Stimulated activated naive CD8-positive, alpha-beta T cell treated with anti-CD3 and anti-CD28 coated beads, Interleukin-15, amount 100 ng/mL, for 72 hours (primary cell): ENCODE measurements around the gene DENND6B.
"Not testable (repeated sequence)": the region's sequence is repeated elsewhere in the genome, so short reads cannot be mapped to it uniquely, and the experiment has no call there.

Experiments used
- ATAC-seq: fragments of 150-1000 bp; cut with Tn5 transposase; 2 replicates; pipeline ENCODE4 v1.10.0; 2021; ENCODE audit warnings: mild to moderate bottlenecking, moderate library complexity
- DNase-seq, 2 donors: peaks; one replicate each; pipeline ENCODE4 v3.0.0; 2021 to 2022
- H3K27ac Mint-ChIP-seq, 2 donors: one replicate each; pipeline ENCODE4 v1.8.0; 2022; ENCODE audit warnings: mild to moderate bottlenecking in 2 of 2, mixed read lengths in 2 of 2, moderate library complexity in 2 of 2
- H3K27me3 Mint-ChIP-seq: one replicate; pipeline ENCODE4 v1.8.0; 2022; ENCODE audit warnings: mixed read lengths
- H3K4me1 Mint-ChIP-seq: one replicate; pipeline ENCODE4 v1.8.0; 2022; ENCODE audit warnings: mild to moderate bottlenecking, mixed read lengths
- H3K4me3 Mint-ChIP-seq, 2 donors: one replicate each; pipeline ENCODE4 v1.8.0; 2022; ENCODE audit warnings: mild to moderate bottlenecking in 2 of 2, mixed read lengths in 2 of 2, moderate library complexity in 1 of 2
- H3K9me3 Mint-ChIP-seq, 2 donors: one replicate each; pipeline ENCODE4 v1.8.0; 2022; ENCODE audit warnings: mixed read lengths in 2 of 2

The DENND6B gene

DNA sequence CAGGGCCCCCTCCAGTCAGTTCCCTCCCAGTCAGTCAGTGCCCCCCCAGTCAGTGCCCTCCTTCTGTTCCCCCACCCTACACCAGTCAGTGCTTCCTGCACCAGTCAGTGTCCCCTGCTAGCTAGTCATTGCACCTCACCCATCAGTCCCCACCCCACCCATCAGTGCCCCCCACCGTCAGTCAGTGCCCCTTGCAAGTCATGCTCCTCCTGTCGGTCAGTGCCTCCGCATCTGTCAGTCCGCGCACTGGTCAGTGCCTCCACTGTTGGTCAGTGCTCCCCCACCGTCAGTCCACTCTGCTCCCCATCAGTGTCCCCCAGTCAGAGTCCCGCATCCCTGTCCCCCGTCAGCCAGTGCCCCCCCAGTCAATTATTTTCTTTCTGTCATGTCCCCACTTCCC lies 19.7 kb upstream of the DENND6B start:
- no peak overlapping the region for H3K4me3 Mint-ChIP-seq
- no peak overlapping the region for H3K27ac Mint-ChIP-seq
- H3K27me3 Mint-ChIP-seq, result no peaks in the 10 kb centered on the region
- no peak for ATAC-seq
- peaks cover 8% of the 10 kb centered on the region for H3K4me1 Mint-ChIP-seq
- no peak for DNase-seq
- H3K9me3 Mint-ChIP-seq, result no peaks in the 10 kb centered on the region

DNA sequence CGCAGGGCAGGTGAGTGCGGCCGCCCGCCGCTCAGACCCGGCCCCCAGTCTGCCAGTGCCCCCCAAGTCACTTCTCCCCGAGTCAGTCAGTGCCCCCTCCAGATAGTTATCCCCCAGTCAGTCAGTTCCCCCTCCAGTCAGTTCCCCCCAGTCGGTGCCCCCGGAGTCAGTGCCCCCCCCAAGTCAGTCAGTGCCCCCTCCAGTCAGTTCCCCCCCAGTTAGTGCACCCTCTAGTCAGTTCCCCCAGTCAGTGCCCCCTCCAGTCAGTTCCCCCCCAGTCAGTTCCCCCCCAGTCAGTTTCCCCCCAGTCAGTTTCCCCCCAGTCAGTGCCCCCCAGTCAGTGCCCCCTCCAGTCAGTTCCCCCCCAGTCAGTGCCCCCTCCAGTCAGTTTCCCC lies 16.7 kb upstream of the DENND6B start:
- Mint-ChIP-seq H3K4me1 (peaks cover 11% of the 10 kb centered on the region), H3K9me3 (no peaks in the 10 kb centered on the region), H3K27ac (peak overlapping the region in 1 of 2 donors; percentile 31), H3K27me3 (no peaks in the 10 kb centered on the region), H3K4me3 (peak overlapping the region; percentile 68 to 73)
- ATAC-seq (no peak), DNase-seq (no peak)

DNA sequence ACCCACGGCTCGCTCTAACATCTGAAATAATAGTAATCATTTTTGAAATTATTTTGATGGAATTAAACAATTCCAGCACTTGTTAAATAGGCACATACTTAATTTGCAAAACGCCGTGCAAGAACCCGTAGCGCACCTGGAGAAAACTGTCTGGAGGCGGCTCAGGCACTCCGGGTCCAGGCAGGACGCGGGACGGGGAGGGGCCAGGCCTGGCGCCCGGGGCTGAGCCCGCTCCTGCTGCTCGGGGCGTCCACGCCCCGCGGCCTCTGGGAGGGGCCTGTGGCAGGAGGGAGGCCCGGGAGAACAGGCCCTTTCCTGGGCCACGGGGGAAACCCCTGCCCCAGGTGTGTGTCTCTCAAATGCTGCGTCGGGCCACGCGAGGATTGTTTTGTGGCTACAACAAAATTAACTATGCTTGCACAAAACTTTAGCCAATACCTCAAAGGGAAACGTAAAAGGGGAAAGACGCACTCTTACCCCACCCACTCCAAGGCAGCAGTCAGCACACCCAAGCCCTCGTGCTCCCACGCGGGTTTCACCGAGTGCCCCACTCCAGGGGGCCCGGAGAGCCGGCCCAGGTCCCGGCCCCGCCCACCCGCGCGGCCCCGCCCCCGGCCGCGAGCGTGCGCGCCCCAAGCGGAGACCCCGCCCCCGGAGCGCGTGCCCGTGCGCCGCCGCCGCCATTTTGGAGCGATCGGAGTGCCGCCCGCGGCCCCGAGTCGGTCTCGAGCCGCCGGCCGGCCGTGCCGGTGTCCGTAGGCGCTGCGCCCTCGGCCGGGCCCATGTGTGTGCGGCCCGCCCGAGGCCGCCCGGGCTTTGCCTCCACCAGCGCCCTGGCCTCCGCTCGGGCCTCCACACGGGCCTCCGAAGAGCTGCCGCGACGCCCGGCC lies 16.1 kb upstream of the DENND6B start, which contains the start of gene PPP6R2:
Gene PPP6R2, plus strand, starts transcription at position 677 of the 890 bp plus-strand sequence. CDS start 50,582 bp downstream, outside the sequence.
- Mint-ChIP-seq H3K4me1 (peaks cover 11% of the 10 kb centered on the region), H3K4me3 (peak within 1 kb of the TSS; percentile 72 to 73), H3K27ac (peak within 1 kb of the TSS; percentile 35 to 70), H3K9me3 (no peaks in the 10 kb centered on the region), H3K27me3 (no peaks in the 10 kb centered on the region)
- ATAC-seq, result peak; percentile 79
- DNase-seq, result peak; percentile 84 to 92

DNA sequence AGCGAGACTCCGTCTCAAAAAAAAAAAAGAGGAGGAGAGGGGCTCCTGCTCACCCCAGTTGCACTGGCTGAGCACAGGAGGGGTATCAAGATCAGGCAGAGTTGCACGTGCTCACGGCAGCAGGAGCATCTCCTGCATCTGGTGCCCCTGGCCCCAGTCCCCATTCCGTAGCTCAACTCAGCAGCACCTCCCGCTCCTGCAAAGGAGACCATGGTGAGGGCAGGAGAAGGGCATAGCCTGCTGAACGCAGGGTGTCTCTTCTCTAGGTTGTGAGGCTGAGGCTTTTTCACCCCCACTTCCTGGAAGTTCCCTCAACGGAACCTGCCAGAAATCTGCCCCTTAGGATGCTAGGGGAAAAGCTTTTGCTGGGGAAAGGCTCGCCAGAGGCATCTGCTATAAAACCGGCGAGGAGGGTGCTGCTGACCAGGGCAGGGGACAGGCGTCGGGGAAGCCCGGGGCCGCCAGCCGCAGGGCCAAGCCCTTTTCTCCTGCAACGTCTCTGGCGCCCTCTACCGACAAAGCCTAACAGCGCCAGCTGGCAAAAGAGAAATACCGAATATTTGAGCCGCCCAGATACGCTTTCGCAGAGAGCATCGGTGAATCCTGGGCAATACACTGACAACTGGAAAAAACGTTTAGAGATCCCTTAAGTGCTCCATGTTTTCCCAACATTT lies 15.3 kb upstream of the DENND6B start:
- H3K4me1 Mint-ChIP-seq, result peaks cover 11% of the 10 kb centered on the region
- H3K27ac Mint-ChIP-seq, result peak overlapping the region; percentile 10 to 35
- H3K9me3 Mint-ChIP-seq, result no peaks in the 10 kb centered on the region
- peak overlapping the region; percentile 69 to 72 for H3K4me3 Mint-ChIP-seq
- DNase-seq (peak; percentile 88 to 90), ATAC-seq (peak; percentile 65)
- H3K27me3 Mint-ChIP-seq, result no peaks in the 10 kb centered on the region

DNA sequence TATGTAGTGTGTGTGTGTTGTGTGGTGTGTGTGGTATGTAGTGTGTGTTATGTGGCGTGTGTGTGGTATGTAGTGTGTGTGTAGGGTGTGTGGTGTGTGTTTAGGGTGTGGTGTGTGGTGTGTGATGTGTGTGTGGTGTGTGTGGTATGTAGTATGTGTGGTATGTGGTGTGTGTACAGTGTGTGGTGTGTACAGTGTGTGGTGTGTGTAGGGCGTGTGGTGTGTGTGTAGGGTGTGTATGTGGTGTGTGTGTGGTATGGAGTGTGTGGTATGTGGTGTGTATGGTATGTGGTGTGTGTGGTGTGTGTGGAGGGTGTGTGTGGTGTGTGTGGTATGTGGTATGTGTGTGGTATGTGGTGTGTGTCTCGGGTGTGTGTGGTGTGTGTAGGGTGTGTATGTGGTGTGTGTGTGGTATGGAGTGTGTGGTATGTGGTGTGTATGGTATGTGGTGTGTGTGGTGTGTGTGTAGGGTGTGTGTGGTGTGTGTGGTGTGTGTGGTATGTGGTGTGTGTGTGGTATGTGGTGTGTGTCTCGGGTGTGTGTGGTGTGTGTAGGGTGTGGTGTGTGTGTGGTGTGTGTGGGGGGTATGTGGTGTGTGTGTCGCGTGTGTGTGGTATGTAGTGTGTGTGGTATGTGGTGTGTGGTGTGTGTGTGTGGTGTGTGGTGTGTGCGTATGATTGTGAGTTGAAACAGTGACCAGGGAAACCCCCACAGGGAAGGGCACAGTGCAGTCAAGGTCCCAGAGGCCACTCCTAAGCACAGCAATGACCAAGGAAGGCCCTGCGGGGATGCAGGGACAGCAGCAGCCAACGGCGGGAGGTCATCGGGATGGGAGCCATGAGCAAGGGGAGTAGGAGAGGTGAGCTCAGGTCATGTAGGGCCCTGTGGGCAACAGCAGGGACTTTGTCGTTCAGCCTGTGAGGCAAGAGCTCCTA lies 13.4 kb upstream of the DENND6B start:
- peak; percentile 53 to 56 for DNase-seq
- no peaks in the 10 kb centered on the region for H3K9me3 Mint-ChIP-seq

DNA sequence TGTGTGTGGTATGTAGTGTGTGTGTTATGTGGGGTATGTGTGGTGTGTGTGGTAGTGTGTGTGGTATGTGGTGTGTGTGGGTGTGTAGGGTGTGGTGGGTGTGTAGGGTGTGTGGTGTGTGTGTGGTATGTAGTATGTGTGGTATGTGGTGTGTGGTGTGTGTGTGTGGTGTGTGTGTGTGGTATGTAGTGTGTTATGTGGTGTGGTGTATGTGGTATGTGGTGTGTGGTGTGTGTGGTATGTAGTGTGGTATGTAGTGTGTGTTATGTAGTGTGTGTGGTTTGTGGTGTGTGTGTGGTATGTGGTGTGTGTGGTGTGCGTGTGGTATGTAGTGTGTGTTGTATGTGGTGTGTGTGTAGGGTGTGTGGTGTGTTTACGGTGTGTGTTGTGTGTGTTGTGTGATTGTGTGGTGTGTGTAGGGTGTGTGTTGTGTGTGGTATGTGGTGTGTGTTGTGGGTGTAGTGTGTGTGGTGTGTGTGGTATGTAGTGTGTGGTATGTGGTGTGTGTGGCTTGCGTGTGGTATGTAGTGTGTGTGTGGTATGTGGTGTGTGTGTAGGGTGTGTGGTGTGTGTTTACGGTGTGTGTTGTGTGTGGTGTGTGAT lies 12.1 kb upstream of the DENND6B start:
- Mint-ChIP-seq H3K9me3 (no peaks in the 10 kb centered on the region), H3K4me1 (peaks cover 11% of the 10 kb centered on the region), H3K27ac (no peak overlapping the region), H3K4me3 (no peak overlapping the region), H3K27me3 (no peaks in the 10 kb centered on the region)
- no peak for ATAC-seq
- DNase-seq, result no peak

More for the DNA sequence above, 13.4 kb upstream of the DENND6B start:
- H3K27ac Mint-ChIP-seq, result no peak overlapping the region
- ATAC-seq, result peak; percentile 37
- H3K4me1 Mint-ChIP-seq, result peaks cover 11% of the 10 kb centered on the region
- H3K4me3 Mint-ChIP-seq, result no peak overlapping the region
- H3K27me3 Mint-ChIP-seq, result no peaks in the 10 kb centered on the region

DNA sequence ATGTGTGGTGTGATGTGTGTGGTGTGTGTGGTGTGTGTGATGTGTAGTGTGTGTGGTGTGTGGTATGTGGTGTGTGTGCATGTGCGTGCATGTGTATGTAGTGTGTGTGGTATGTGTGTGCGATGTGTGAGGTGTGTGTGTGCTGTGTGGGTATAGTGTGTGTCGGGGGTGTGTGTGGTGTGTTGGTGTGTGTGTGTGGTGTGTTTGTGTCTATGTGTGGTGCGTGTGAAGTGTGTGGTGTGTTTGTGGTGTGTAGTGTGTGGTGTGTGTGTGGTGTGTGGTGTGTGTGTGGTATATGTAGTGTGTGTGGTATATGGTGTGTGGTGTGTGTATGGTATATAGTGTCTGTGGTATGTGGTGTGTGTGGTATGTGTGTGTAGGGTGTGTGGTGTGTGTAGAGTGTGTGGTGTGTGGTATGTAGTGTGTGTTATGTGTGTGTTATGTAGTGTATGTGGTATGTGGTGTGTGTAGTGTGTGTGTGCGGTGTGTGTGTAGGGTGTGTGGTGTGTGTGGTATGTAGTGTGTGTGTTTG lies 11.3 kb upstream of the DENND6B start:
- no peaks in the 10 kb centered on the region for H3K27me3 Mint-ChIP-seq
- no peak overlapping the region for H3K4me3 Mint-ChIP-seq
- H3K27ac Mint-ChIP-seq, result no peak overlapping the region
- DNase-seq, result no peak
- H3K9me3 Mint-ChIP-seq, result no peaks in the 10 kb centered on the region
- peaks cover 11% of the 10 kb centered on the region for H3K4me1 Mint-ChIP-seq
- no peak for ATAC-seq

DNA sequence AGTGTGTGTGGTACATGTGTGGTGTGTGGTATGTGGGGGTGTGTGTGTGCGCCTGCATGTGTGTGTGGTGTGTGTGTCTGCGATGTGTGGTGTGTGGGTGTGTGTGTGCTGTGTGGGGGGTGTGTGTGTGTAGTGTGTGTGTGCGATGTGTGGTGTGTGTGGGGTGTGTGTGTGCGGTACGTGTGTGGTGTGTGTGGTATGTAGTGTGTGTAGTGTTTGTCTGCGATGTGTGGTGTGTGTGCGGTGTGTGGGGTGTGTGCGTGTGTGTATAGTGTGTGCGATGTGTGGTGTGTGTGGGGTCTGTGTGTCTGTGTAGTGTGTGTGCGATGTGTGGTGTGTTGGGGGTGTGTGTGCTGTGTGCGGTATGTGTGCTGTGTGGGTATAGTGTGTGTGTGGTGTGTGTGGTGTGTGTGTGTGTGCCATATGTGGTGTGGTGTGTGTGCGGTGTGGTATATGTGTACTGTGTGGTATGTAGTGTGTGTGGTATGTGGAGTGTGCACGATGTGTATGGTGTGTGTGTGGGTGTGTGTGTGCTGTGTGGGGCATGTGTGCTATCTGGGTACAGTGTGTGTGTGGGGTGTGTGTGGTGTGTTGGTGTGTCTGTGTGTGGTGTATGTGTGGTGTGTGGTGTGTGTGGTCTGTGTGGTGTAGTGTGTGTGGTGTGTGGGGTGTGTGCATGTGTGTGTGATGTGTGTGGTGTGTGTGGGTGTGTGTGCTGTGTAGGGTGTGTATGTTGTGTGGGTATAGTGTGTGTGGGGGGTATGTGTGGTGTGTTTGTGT lies 10.6 kb upstream of the DENND6B start:
- H3K9me3 Mint-ChIP-seq, result no peaks in the 10 kb centered on the region
- DNase-seq (no peak), ATAC-seq (no peak)
- H3K4me1 Mint-ChIP-seq, result peaks cover 11% of the 10 kb centered on the region
- H3K4me3 Mint-ChIP-seq, result no peak overlapping the region
- H3K27ac Mint-ChIP-seq, result no peak overlapping the region
- no peaks in the 10 kb centered on the region for H3K27me3 Mint-ChIP-seq

DNA sequence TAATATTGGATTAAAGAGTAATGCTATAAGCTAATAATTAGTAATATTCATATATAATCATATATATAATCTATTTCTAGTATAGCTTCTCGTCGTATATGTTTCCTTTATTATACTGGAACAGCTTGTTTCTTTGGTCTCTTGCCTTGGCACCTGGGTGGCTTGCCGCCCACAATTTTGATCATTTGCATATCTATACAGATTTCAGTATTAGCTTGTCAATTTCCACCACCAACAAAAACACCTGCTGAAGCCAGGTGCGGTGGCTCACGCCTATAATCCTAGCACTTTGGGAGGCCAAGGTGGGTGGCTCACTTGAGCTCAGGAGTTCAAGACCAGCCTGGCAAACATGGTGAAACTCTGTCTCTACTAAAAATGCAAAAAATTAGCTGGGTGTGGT lies 7.6 kb upstream of the DENND6B start:
- not testable (repeated sequence) for H3K27me3 Mint-ChIP-seq, H3K4me1 Mint-ChIP-seq, H3K9me3 Mint-ChIP-seq, DNase-seq, H3K27ac Mint-ChIP-seq, H3K4me3 Mint-ChIP-seq, ATAC-seq

DNA sequence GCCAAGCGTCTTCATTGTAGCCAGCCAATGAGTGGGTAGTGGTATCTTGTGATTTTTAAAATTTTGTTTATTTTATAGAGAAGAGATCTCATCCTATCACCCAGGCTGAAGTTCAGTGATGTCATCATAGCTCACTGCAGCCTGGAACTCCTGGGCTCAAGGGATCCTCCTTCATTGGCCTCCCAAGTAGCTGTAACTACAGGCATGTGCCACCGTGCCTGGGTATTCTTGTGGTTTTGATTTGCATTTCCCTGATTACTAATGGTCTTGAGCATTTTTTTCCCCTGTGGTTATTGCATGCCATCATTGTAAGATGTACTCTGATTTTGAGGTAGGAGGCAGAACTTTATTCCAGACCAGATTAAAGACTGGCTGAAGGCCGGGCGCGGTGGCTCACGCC lies 2.4 kb upstream of the DENND6B start:
- Mint-ChIP-seq H3K27ac (no peak overlapping the region), H3K9me3 (no peaks in the 10 kb centered on the region), H3K4me1 (peaks cover 20% of the 10 kb centered on the region), H3K4me3 (no peak overlapping the region), H3K27me3 (peaks cover 12% of the 10 kb centered on the region)
- ATAC-seq, result peak; percentile 18
- no peak for DNase-seq

DNA sequence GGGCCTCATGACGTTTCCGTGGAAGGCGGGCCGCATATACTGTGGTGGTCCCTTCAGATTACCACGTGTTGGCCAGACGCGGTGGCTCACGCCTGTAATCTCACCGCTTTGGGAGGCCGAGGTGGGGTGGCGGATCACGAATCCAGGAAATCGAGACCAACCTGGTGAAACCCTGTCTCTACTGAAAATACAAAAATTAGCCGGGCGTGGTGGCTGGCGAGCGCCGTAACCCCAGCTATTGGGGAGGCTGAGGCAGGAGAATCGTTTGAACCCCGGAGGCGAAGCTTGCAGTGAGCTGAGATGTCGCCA lies 853 bp upstream of the DENND6B start:
- H3K4me1 Mint-ChIP-seq, result peaks cover 20% of the 10 kb centered on the region
- peak overlapping the region; percentile 87 to 90 for H3K27ac Mint-ChIP-seq
- H3K27me3 Mint-ChIP-seq, result peaks cover 12% of the 10 kb centered on the region
- DNase-seq (no peak), ATAC-seq (no peak)
- H3K9me3 Mint-ChIP-seq, result no peaks in the 10 kb centered on the region
- H3K4me3 Mint-ChIP-seq, result peak overlapping the region; percentile 86 to 91

DNA sequence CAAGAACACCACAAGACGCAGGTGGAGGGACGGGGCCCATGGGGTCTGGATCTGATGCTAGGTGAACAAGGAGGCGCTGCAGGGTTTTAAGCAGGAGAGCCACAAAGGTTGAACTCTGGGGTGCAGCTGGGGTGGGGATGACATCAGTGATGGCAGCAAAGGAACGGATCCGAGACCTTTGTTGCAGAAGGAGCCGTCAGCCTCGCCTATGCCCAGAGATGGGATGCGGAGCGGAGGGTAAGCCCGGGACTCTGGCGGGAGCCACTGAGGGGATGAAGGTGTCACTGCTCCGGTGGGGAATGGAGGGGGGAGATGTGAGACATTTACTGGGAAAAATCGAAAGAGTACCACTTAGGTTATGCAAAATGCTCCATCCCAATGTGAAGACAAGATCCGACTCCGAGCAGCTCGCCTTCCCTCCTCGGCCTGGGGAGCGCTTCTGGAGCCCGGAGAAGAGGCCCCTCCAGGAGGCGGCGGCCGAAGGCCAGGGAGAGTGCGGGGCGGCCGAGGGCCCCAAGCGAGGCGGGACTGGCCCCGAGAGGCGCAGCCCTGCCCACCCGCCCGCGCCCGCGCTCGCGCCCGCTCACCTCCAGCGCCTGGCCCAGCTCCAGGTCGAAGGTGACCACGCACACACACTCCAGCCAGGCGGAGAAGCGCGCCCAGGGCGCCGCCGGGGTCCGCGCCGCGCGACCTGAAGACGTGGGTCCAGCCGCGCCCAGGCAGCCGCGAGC lies 422 bp downstream of the DENND6B start:
- Mint-ChIP-seq H3K9me3 (no peaks in the 10 kb centered on the region), H3K27me3 (peaks cover 12% of the 10 kb centered on the region), H3K4me3 (peak overlapping the region; percentile 86 to 90), H3K4me1 (peaks cover 20% of the 10 kb centered on the region), H3K27ac (peak overlapping the region; percentile 36 to 68)
- no peak for DNase-seq
- peak; percentile 24 for ATAC-seq

DNA sequence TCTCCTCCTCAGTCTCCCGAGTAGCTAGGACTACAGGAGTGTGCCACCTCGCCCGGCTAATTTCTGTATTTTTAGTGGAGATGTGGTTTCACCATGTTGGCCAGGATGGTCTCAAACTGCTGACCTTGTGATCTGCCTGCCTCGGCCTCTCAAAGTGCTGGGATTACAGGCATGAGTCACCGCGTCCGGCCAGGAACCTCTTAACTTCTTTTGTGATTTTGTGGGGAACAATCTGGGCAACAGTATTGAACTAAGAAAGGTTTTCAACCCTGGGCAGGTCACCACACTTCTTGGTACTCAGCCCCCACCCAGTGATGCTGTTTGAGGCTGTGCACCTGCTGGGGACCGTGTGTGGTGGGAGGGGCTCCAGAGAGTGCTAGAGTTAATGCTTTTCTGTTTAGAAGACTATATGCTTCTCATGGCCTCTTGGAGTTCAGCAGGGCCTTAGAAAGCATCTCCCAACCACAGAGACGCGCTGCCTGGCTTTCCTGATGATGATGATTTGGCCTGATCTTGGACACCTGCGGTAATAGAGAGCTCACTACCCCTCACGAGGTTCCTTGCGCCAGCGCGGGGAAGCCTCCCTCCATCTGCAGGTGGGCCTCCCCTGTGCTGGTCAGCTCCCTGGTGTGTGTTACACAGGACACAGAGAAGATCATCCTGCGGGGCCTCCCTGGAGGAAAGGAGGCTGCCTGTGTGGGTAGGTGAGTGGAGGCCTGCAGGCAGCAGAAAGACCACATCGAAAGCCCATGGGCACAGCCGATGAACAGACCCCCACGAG lies 1.2 kb downstream of the DENND6B start:
- Mint-ChIP-seq H3K4me1 (peaks cover 20% of the 10 kb centered on the region), H3K27ac (peak overlapping the region in 1 of 2 donors; percentile 68), H3K4me3 (peak overlapping the region; percentile 86 to 90), H3K9me3 (no peaks in the 10 kb centered on the region), H3K27me3 (peaks cover 12% of the 10 kb centered on the region)
- ATAC-seq (no peak), DNase-seq (no peak)
